Sigmoid colon (tissue), 4 donors: ENCODE measurements around the gene PGS1.

Experiments
- CTCF ChIP-seq, 4 experiments: fragments of 450-650 bp in 3 of 4; fragments of 200-600 bp in 1 of 4; IDR thresholded peaks; one replicate each; pipeline ENCODE4 v1.5.1; 2016 to 2019; ENCODE audit warnings: antibody characterized with exemption in 4 of 4, mild to moderate bottlenecking in 3 of 4, moderate library complexity in 2 of 4
- POLR2A ChIP-seq, 2 donors: fragments of 450-650 bp; IDR thresholded peaks; one replicate each; pipeline ENCODE4 v1.6.1; 2016; ENCODE audit warnings: antibody characterized with exemption in 2 of 2, mild to moderate bottlenecking in 2 of 2, moderate library complexity in 2 of 2
- POLR2AphosphoS5 ChIP-seq, 4 donors: sonication (generic); formaldehyde crosslinking; IDR thresholded peaks; one replicate each; pipeline ENCODE4 v1.6.1; 2017; ENCODE audit warnings: antibody characterized with exemption in 4 of 4

- no peak for TF ChIP-seq CTCF (IDR thresholded peaks at IDR 0.05)
- TF ChIP-seq POLR2A (IDR thresholded peaks at IDR 0.05), result peak; percentile 63 to 65
- peak; percentile 90 to 96 (median 94) for TF ChIP-seq POLR2AphosphoS5 (IDR thresholded peaks at IDR 0.05)
Observed at GRCh38 chr17:78378225-78379130, at the start of gene PGS1.
